Measurements from ENCODE around the gene S100B.

- TF ChIP-seq CTCF (IDR thresholded peaks at IDR 0.05; ENCODE audit: borderline replicate concordance, extremely low read depth, low read length, poor library complexity, severe bottlenecking), result no peak
- TF ChIP-seq EZH2 (IDR thresholded peaks at IDR 0.05; ENCODE audit: borderline replicate concordance, low read depth, low read length, severe bottlenecking), result no peak
Measured at GRCh38 chr21:46557919-46558392, 46.9 kb downstream of the S100B start.

All from DND-41 (cell line).